A549 (cell line): ENCODE results near the gene XYLT1. TPM values are rescaled to one million over a fixed set of nuclear protein-coding genes. Genes with fewer than 3 reads are reported as not detected.

ENCODE experiments used
- ATAC-seq, 2 experiments: fragments of 200-7000 bp in 1 of 2; fragments of >200 bp in 1 of 2; cut with Nextera tagmentation in 1 of 2; cut with Tn5 transposase in 1 of 2; 3 replicates each; pipeline versions ENCODE4 v1.8.0 to v1.9.1; 2018 to 2020; ENCODE audit warnings: mild to moderate bottlenecking in 1 of 2, moderate library complexity in 1 of 2
- CTCF ChIA-PET: fragments of 300-600 bp; sonication (Branson Sonifier 250); formaldehyde crosslinking; extraction: SDS; loops from one replicate; lab custom pipeline; 2021; ENCODE audit warnings: antibody characterized with exemption, inconsistent platforms; lab: Yijun Ruan, JAX
- POLR2A ChIA-PET: fragments of 350-600 bp; formaldehyde crosslinking; extraction: SDS; loops from one replicate; lab custom pipeline; 2021; ENCODE audit warnings: antibody characterized with exemption, inconsistent platforms; lab: Yijun Ruan, JAX
- DNase-seq, 2 experiments: peaks; one replicate each; pipeline versions ENCODE4 v3.0.0 to v3.0.0-alpha.2; 2011 to 2016; ENCODE audit warnings: low read depth in 1 of 2, low spot score in 1 of 2
- FAIRE-seq: peaks from 2 replicates; lab custom pipeline; 2011; peaks lifted over from hg19 to GRCh38; lab: Jason Lieb, UNC
- H3K27ac ChIP-seq, 2 experiments: fragments of >200 bp; sonication (Bioruptor Twin); formaldehyde crosslinking; 3 replicates each; pipeline ENCODE4 v1.5.1; 2016 to 2017
- H3K4me1 ChIP-seq: fragments of >200 bp; sonication (Bioruptor Twin); formaldehyde crosslinking; 3 replicates; pipeline ENCODE4 v1.6.1; 2016
- H3K4me2 ChIP-seq: fragments of >200 bp; sonication (Bioruptor Twin); formaldehyde crosslinking; 3 replicates; pipeline ENCODE4 v1.6.1; 2016
- H3K4me3 ChIP-seq: fragments of >200 bp; sonication (Bioruptor Twin); formaldehyde crosslinking; 3 replicates; pipeline ENCODE4 v1.5.1; 2016
- H3K9me3 ChIP-seq: fragments of >200 bp; sonication (Bioruptor Twin); formaldehyde crosslinking; 3 replicates; pipeline ENCODE4 v1.6.1; 2016
- CEBPB ChIP-seq, 2 experiments: fragments of >200 bp in 1 of 2; sonication (Bioruptor Twin) in 1 of 2; formaldehyde crosslinking in 1 of 2; IDR thresholded peaks; 2 replicates each; pipeline ENCODE4 v1.6.1; 2012 to 2016
- CTCF ChIP-seq: fragments of >200 bp; sonication (Bioruptor Twin); formaldehyde crosslinking; IDR thresholded peaks from 3 replicates; pipeline ENCODE4 v1.5.1; 2016
- E2F6 ChIP-seq: IDR thresholded peaks from 2 replicates; pipeline ENCODE4 v1.6.1; 2012; ENCODE audit warnings: low read depth, borderline replicate concordance
- FOSB ChIP-seq: fragments of 250-450 bp; sonication (Bioruptor Pico); IDR thresholded peaks from 2 replicates; pipeline ENCODE4 v1.5.0; 2020; ENCODE audit warnings: mild to moderate bottlenecking, moderate library complexity
- FOSL2 ChIP-seq, 2 experiments: fragments of 450-650 bp in 1 of 2; fragments of >200 bp in 1 of 2; sonication (Bioruptor Twin) in 1 of 2; formaldehyde crosslinking; IDR thresholded peaks; 2 replicates each; pipeline versions ENCODE4 v1.5.0 to v1.6.1; 2016 to 2020; ENCODE audit warnings: mild to moderate bottlenecking in 1 of 2, moderate library complexity in 1 of 2
- FOXS1 ChIP-seq: fragments of 250-450 bp; sonication (Bioruptor Pico); IDR thresholded peaks from 2 replicates; pipeline ENCODE4 v1.5.0; 2020; ENCODE audit warnings: mild to moderate bottlenecking, moderate library complexity
- HDAC2 ChIP-seq: fragments of 200-600 bp; sonication (generic); IDR thresholded peaks from 2 replicates; pipeline ENCODE4 v1.6.1; 2016
- HMGXB4 ChIP-seq: fragments of 250-450 bp; sonication (Bioruptor Pico); IDR thresholded peaks from 2 replicates; pipeline ENCODE4 v1.5.0; 2021; ENCODE audit warnings: mild to moderate bottlenecking, moderate library complexity, borderline replicate concordance
- HOXA7 ChIP-seq: fragments of 250-450 bp; sonication (Bioruptor Pico); IDR thresholded peaks from 2 replicates; pipeline ENCODE4 v1.5.0; 2020; ENCODE audit warnings: mild to moderate bottlenecking, moderate library complexity
- JUN ChIP-seq, 2 experiments: fragments of >200 bp; sonication (Bioruptor Twin); formaldehyde crosslinking; IDR thresholded peaks; 2 replicates in 1 of 2; 3 replicates in 1 of 2; pipeline ENCODE4 v1.6.1; 2016 to 2017
- KDM1A ChIP-seq: fragments of 200-600 bp; sonication (generic); IDR thresholded peaks from 2 replicates; pipeline ENCODE4 v1.6.1; 2016; ENCODE audit warnings: low read depth, mild to moderate bottlenecking
- MAFK ChIP-seq: fragments of 450-650 bp; IDR thresholded peaks from 2 replicates; pipeline ENCODE4 v1.6.1; 2014; ENCODE audit not compliant: partially characterized antibody
- NFE2L2 ChIP-seq: fragments of 150-350 bp; conservative IDR thresholded peaks from 2 replicates; pipeline ENCODE4 v1.6.1; 2014; ENCODE audit warnings: low read length
- PHF8 ChIP-seq: fragments of 200-600 bp; sonication (generic); IDR thresholded peaks from 2 replicates; pipeline ENCODE4 v1.6.1; 2016; ENCODE audit warnings: low read depth, mild to moderate bottlenecking, antibody characterized with exemption, moderate library complexity, borderline replicate concordance
- POLR2A ChIP-seq: IDR thresholded peaks from 2 replicates; pipeline ENCODE4 v1.6.1; 2012; ENCODE audit warnings: mild to moderate bottlenecking, low read length
- RARB ChIP-seq: fragments of 250-450 bp; sonication (Bioruptor Pico); IDR thresholded peaks from 2 replicates; pipeline ENCODE4 v1.8.0; 2021; ENCODE audit warnings: mild to moderate bottlenecking, moderate library complexity
- RCOR1 ChIP-seq: fragments of 150-350 bp; IDR thresholded peaks from 2 replicates; pipeline ENCODE4 v1.6.1; 2014; ENCODE audit warnings: antibody characterized with exemption, low read length, low read depth
- REST ChIP-seq: fragments of 200-600 bp; sonication (generic); IDR thresholded peaks from 2 replicates; pipeline ENCODE4 v1.6.1; 2016; ENCODE audit warnings: antibody characterized with exemption, mild to moderate bottlenecking, moderate library complexity
- RNF2 ChIP-seq: fragments of 200-600 bp; sonication (generic); IDR thresholded peaks from 2 replicates; pipeline ENCODE4 v1.6.1; 2016; ENCODE audit warnings: low read depth, mild to moderate bottlenecking, antibody characterized with exemption, moderate library complexity, borderline replicate concordance
- SMC3 ChIP-seq: fragments of >200 bp; sonication (Bioruptor Twin); formaldehyde crosslinking; IDR thresholded peaks from 3 replicates; pipeline ENCODE4 v1.6.1; 2018; ENCODE audit warnings: inconsistent platforms
- TP53 ChIP-seq: fragments of 250-450 bp; sonication (Bioruptor Pico); IDR thresholded peaks from 2 replicates; pipeline ENCODE4 v1.5.0; 2021; ENCODE audit warnings: mild to moderate bottlenecking, moderate library complexity
- ZC3H11A ChIP-seq: fragments of 450-650 bp; IDR thresholded peaks from 2 replicates; pipeline ENCODE4 v1.6.1; 2014; ENCODE audit warnings: antibody characterized with exemption, mild to moderate bottlenecking
- ZNF302 ChIP-seq: fragments of 250-450 bp; sonication (Bioruptor Pico); IDR thresholded peaks from 2 replicates; pipeline ENCODE4 v1.9.0; 2021; ENCODE audit warnings: inconsistent platforms, mild to moderate bottlenecking, moderate library complexity
- ZSCAN20 ChIP-seq: fragments of 250-450 bp; sonication (Bioruptor Pico); IDR thresholded peaks from 2 replicates; pipeline ENCODE4 v1.8.0; 2022; ENCODE audit warnings: mild to moderate bottlenecking, moderate library complexity
- WGBS: methylation state at CpG from one replicate; pipeline ENCODE4 v1.1.6; 2017; ENCODE audit errors: missing lambda C conversion rate; 5-methylcytosine and 5-hydroxymethylcytosine counted together
- polyA plus RNA-seq, 4 experiments: library from polyadenylated mRNA; depleted of rRNA in 3 of 4; stranded (reverse); fragments of >200 nt; fragmentation: RNase III in 1 of 4; extraction: RNeasy Plus Mini Kit Qiagen cat#74134 plus additional on column Dnase treatment in 1 of 4; gene quantifications; 2 replicates in 3 of 4; 3 replicates in 1 of 4; pipeline ENCODE4 v1.2.3, GENCODE V29; 2011 to 2017
- TF ChIP-seq, protein P1 (sequence below): fragments of 250-450 bp; sonication (Bioruptor Pico); IDR thresholded peaks from 2 replicates; pipeline ENCODE4 v1.5.0; 2020; ENCODE audit warnings: low read depth, mild to moderate bottlenecking, moderate library complexity

XYLT1 gene
- polyA plus RNA-seq, 2 of the 4 experiments (the other 2 are of a cell fraction): 0.78 to 0.88 TPM

DNA sequence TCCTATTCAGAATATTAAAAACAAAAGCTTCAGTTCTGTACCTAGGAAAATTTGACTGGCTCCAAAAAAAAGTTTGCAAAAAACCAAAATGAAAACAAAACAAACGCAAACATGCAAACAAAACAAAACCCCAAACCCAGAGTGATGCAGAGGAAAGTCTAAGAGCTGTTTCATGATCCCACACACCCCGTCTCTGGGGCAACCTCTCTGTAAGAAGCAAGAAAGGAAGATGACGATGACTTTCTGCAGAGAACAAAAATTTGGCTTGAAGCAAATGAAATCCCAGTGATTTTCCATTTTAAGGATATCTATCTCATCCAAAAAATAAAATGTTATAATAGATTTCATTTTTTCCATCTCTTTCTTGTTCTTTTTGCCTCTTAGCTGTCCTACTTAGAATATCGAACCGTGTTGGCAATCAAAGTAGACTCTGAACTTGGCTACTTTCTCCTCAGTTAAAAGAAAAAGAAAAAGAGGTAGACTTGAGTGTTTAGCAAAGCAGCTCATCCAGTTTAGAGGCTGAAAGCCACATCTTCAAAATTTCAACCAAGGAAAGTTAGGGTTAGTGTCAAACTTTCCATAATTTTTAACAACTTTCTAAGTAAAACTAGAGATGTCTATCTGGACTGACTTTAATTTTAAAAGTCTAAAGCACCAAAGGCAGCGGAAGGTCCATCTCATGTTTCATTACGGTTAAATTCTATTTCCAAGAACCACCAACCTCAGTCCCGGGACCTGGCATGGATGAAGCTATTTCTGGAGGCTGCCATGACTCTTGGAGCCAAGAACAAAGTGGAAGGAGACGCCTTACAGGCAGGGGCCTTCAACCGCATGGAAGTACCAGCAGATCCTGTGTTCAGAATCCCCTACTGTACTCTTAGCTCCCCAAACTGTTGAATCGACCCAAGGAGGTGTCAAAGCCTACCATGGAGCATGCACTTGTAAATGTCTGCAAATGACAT lies 180.8 kb downstream of the XYLT1 start:
- H3K4me3 ChIP-seq: no peak overlapping the region
- no peak for DNase-seq
- H3K4me1 ChIP-seq: no peaks in the 10 kb centered on the region
- ChIA-PET CTCF (no interaction called here), POLR2A (no interaction called here)
- 32% methylated on average over 11 of the region's 11 CpGs for WGBS
- no peaks in the 10 kb centered on the region for H3K9me3 ChIP-seq
- no peak for ATAC-seq
- FAIRE-seq: no peak
- TF ChIP-seq ZNF302 (CRISPR knock-in tag) (no peak), PHF8 (no peak), MAFK (no peak), RARB (CRISPR knock-in tag) (no peak), ZC3H11A (no peak), HMGXB4 (CRISPR knock-in tag) (no peak), CTCF (no peak), RNF2 (no peak), HDAC2 (no peak), ZSCAN20 (no peak), E2F6 (no peak)
- no peak overlapping the region for H3K4me2 ChIP-seq
- no peak overlapping the region for H3K27ac ChIP-seq

GRCh38 chr16:17289050-17289449 lies 181.7 kb downstream of the XYLT1 start:
- no peak for ATAC-seq
- POLR2A ChIA-PET: no interaction called here
- CTCF ChIA-PET: no interaction called here
- H3K4me3 ChIP-seq: no peak overlapping the region
- no peaks in the 10 kb centered on the region for H3K9me3 ChIP-seq
- no peaks in the 10 kb centered on the region for H3K4me1 ChIP-seq
- H3K4me2 ChIP-seq: no peak overlapping the region
- no peak for TF ChIP-seq CEBPB (IDR thresholded peaks at IDR 0.05)
- no peak for TF ChIP-seq REST
- TF ChIP-seq POLR2A: no peak
- TF ChIP-seq FOXS1 (CRISPR knock-in tag): no peak
- no peak for TF ChIP-seq NFE2L2
- TF ChIP-seq KDM1A: no peak
- TF ChIP-seq SMC3: no peak
- no peak for TF ChIP-seq RARB (CRISPR knock-in tag)
- TF ChIP-seq, protein P1, sequence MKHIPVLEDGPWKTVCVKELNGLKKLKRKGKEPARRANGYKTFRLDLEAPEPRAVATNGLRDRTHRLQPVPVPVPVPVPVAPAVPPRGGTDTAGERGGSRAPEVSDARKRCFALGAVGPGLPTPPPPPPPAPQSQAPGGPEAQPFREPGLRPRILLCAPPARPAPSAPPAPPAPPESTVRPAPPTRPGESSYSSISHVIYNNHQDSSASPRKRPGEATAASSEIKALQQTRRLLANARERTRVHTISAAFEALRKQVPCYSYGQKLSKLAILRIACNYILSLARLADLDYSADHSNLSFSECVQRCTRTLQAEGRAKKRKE (CRISPR knock-in tag): no peak
- no peak for TF ChIP-seq FOSL2 (IDR thresholded peaks at IDR 0.05)
- no peak for TF ChIP-seq FOSL2 (CRISPR knock-in tag; IDR thresholded peaks at IDR 0.05)
- TF ChIP-seq RCOR1: no peak
- TF ChIP-seq FOSB (CRISPR knock-in tag): no peak
- TF ChIP-seq HOXA7 (CRISPR knock-in tag): no peak
- no peak for TF ChIP-seq TP53 (CRISPR knock-in tag)
- TF ChIP-seq JUN (IDR thresholded peaks at IDR 0.05): no peak
- WGBS: 15% methylated on average over 4 of the region's 4 CpGs
- H3K27ac ChIP-seq: no peak overlapping the region
- DNase-seq: no peak
- no peak for FAIRE-seq
